SK-N-SH (cell line): ENCODE results near the gene TAB3.

Experiments
- CHD2 ChIP-seq: fragments of 150-350 bp; IDR thresholded peaks from 2 replicates; pipeline ENCODE4 v1.6.1; 2018; ENCODE audit warnings: low read length; ENCODE audit not compliant: partially characterized antibody
- EP300 ChIP-seq, 2 experiments: IDR thresholded peaks; 2 replicates each; pipeline versions ENCODE4 v1.4.0 to v1.6.1; 2012; ENCODE audit warnings: borderline replicate concordance in 1 of 2, low read depth in 1 of 2, low read length in 1 of 2
- EZH2phosphoT487 ChIP-seq: fragments of 200-600 bp; sonication (generic); IDR thresholded peaks from 2 replicates; pipeline ENCODE4 v1.6.1; 2017; ENCODE audit warnings: low read depth, mixed run types, mild to moderate bottlenecking, antibody characterized with exemption, moderate library complexity, borderline replicate concordance
- FOXJ3 ChIP-seq: sonication (generic); formaldehyde crosslinking; IDR thresholded peaks from 2 replicates; pipeline ENCODE4 v1.5.1; 2020; ENCODE audit warnings: mild to moderate bottlenecking, missing genetic modification reagents
- FOXM1 ChIP-seq: IDR thresholded peaks from 2 replicates; pipeline ENCODE4 v1.4.0; 2012; ENCODE audit warnings: low read depth, mild to moderate bottlenecking
- POLR2AphosphoS5 ChIP-seq: IDR thresholded peaks from 2 replicates; pipeline ENCODE4 v1.6.1; 2012; ENCODE audit warnings: low read depth, low read length
- RAD21 ChIP-seq: IDR thresholded peaks from 2 replicates; pipeline ENCODE4 v1.6.1; 2012; ENCODE audit warnings: mild to moderate bottlenecking, low read length
- RFX5 ChIP-seq: IDR thresholded peaks from 2 replicates; pipeline ENCODE4 v1.6.1; 2012; ENCODE audit warnings: mild to moderate bottlenecking, improper control_type of control experiment, low read length
- SIN3A ChIP-seq: IDR thresholded peaks from 2 replicates; pipeline ENCODE4 v1.6.1; 2012; ENCODE audit warnings: low read depth, mild to moderate bottlenecking, low read length, moderate library complexity, borderline replicate concordance
- TF ChIP-seq, protein P1 (sequence below): fragments of 200-600 bp; sonication (generic); IDR thresholded peaks from 2 replicates; pipeline ENCODE4 v1.6.1; 2017; ENCODE audit warnings: antibody characterized with exemption, mild to moderate bottlenecking, moderate library complexity

DNA sequence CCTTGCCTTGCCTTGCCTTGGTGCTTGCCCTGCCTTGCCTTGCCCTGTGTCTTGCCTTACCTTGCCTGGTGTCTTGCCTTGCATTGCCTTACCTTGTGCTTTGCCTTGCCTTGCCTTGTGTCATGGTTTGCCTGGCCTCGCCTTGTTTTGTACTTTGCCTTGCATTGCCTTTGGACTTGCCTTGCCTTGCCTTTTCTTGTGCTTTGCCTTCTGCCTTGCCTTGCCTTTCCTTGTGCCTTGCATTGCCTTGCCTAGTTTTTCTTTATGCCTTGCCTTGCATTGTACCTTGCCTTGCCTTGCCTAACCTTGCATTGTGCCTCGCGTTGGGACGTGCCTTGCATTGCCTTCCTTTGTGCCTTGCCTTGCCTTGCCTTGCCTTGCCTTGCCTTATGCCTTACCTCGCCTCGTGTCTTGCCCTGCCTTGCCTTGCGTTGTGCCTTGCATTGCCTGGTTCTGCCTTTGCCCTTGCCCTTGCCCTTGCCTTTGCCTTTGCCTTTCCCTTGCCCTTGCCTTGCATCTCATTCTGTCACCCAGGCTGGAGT, 82.8 kb downstream of the TAB3 start:
- no peak for TF ChIP-seq POLR2AphosphoS5
- no peak for TF ChIP-seq RAD21
- no peak for TF ChIP-seq FOXJ3 (CRISPR knock-in tag)
- TF ChIP-seq, protein P1, sequence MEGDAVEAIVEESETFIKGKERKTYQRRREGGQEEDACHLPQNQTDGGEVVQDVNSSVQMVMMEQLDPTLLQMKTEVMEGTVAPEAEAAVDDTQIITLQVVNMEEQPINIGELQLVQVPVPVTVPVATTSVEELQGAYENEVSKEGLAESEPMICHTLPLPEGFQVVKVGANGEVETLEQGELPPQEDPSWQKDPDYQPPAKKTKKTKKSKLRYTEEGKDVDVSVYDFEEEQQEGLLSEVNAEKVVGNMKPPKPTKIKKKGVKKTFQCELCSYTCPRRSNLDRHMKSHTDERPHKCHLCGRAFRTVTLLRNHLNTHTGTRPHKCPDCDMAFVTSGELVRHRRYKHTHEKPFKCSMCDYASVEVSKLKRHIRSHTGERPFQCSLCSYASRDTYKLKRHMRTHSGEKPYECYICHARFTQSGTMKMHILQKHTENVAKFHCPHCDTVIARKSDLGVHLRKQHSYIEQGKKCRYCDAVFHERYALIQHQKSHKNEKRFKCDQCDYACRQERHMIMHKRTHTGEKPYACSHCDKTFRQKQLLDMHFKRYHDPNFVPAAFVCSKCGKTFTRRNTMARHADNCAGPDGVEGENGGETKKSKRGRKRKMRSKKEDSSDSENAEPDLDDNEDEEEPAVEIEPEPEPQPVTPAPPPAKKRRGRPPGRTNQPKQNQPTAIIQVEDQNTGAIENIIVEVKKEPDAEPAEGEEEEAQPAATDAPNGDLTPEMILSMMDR: no peak
- TF ChIP-seq CHD2: no peak
- TF ChIP-seq SIN3A: no peak
- no peak for TF ChIP-seq EP300 (IDR thresholded peaks at IDR 0.05; ENCODE audit: borderline replicate concordance in 1 of 2, low read depth in 1 of 2, low read length in 1 of 2)
- no peak for TF ChIP-seq EZH2phosphoT487
- TF ChIP-seq RFX5: no peak
- no peak for TF ChIP-seq FOXM1
